GM08714 (cell line): Measurements from ENCODE around the gene GULP1.

Source experiments
- H3K4me3 ChIP-seq: fragments of 200-500 bp; sonication (Bioruptor generic); 2 replicates; pipeline ENCODE4 v1.5.1; 2014; ENCODE audit warnings: mild to moderate bottlenecking, low read length, inconsistent platforms
- ZNF274 ChIP-seq: IDR thresholded peaks from 2 replicates; pipeline ENCODE4 v1.6.1; 2012; ENCODE audit warnings: mild to moderate bottlenecking, low read depth, low read length

Gene GULP1

DNA sequence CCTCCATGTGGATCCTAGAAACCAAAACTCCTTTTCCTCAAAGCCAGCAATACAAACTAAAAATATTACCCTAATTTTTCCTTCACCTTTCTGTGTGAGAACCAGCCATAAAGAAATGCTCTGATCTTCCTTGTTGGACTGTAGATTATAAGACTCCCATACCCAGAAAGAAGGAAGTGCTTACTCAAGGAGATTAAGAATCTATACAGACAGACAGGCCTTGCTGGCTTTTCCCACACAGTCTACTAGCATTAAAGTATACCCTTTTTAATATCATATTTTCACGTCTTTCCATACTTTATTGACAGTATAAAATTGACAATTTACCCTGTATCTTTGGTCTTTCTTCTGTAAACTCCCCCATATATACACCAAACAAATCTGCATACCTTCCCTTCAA, 139.0 kb downstream of the GULP1 start:
- no peak for TF ChIP-seq ZNF274
- no peak overlapping the region for H3K4me3 ChIP-seq

DNA sequence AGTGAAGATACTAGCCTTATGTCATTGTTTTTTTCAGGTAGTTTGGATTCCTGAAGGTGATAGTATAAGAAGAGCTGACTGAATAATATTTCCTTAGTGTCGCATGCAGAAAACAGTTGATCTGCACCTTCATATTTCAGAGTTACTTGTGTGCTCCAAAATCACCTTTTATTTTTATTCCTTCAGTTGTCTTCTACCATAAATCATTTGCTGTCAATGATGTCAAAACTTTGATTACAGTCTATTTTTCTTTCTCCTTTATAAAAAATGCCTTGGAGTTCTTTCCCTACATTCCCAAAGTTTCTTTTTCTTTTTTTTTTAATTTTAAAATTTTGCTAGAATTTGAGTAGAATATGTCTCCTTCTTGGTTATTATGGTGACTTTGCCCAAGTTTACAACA, 142.3 kb downstream of the GULP1 start:
- no peak for TF ChIP-seq ZNF274
- no peak overlapping the region for H3K4me3 ChIP-seq

DNA sequence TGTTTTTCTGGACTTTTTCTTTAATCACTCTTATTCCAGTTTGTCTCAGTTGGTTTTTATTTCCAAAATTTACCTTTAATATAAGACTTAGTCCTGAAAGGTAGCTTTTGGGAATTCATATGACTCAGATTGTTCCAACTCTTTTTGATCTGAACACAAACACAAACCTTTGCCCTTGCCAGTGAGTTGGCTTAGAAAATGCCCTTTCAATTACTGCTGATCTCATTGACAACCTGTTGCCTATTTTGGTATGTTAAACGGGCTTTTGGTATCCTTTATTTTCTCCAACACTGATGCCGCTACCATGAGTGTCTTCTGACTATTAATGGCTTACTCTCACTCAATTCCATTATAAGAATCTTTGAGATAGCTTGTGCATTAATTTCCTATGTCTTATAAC, 143.4 kb downstream of the GULP1 start:
- no peak for TF ChIP-seq ZNF274
- H3K4me3 ChIP-seq, result no peak overlapping the region

DNA sequence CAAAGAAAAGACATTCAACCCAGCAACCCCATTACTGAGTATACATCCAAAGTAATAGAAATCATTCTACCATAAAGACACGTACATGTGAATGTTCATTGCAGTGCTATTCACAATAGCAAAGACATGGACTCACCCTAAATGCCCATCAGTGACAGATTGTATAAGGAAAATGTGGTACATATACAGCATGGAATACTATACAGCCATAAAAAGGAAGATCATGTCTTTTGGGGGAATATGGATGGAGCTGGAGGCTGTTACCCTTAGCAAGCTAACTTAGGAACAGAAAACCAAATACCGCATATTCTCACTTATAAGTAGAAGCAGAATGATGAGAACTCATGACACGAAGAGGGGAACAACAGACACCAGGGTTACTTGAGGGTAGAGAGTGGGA, 145.9 kb downstream of the GULP1 start:
- H3K4me3 ChIP-seq, result no peak overlapping the region
- no peak for TF ChIP-seq ZNF274

DNA sequence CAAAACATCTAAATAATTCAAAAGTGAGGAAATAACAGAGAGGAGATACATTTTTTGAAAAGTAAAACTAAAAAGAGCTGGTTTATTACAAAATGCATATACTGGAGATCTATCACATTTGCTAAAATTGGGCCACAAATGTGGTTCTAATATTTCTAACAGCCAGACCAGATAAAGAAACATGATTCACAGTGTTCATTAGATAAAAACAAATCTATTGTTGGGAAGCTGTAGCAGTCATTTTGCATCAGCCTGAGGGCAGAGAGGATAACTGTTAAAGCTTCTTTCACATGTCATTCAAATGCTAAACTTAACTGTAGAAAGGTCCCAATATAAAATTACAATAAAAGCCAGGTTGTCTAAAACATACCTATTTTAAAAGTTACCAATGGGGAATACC, 148.3 kb downstream of the GULP1 start:
- H3K4me3 ChIP-seq, result no peak overlapping the region
- TF ChIP-seq ZNF274, result no peak

DNA sequence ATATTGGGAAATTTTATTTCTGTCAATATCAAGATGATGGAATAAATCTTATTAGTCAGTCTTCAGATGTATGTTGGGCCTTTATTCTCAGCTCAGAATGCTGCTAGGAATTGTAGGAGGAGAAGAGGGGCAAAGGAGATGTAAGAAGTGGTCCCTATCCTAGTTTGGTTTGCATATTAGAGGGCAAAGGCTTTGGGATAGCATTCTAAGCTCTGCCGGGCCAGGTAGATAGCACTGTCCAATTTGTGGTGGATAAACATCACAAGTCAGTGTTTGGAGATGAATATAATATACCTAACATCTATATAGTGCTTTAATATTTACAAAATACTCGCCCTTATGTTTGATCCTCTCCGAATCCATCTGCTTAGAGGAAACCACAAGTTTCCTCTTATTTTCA, 149.2 kb downstream of the GULP1 start:
- TF ChIP-seq ZNF274, result no peak
- H3K4me3 ChIP-seq, result no peak overlapping the region

DNA sequence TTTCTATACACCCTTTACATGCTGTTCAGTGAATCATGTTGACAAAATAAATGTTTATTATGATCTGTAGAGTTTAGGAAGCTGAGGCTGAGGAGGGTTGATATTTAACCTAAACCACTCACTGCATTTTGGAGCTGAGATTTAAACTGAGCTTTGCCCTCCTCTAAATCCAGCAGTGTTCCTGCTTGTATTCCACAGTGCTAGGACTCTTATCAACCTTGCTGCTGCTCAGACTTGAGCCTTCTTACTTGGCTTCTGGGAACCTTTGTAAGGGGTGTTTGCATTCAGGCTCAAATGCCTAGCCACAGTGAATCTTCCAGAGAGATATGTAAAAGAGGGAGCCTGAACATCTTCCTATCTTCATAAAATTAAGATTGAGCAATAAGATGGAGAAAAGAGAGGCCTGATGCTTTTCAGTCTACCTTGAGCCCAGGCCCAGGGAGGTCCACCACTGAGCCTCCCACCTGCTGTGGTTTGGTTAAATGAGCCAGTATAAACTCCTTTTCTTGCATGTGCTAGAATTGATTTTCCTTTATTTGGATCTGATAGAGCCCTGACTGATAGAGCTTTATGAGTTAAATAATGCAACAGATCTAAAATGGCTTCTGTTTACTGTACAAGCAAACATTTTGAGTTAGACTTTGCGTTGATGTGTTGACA, 149.7 kb downstream of the GULP1 start:
- no peak for TF ChIP-seq ZNF274
- H3K4me3 ChIP-seq, result no peak overlapping the region

DNA sequence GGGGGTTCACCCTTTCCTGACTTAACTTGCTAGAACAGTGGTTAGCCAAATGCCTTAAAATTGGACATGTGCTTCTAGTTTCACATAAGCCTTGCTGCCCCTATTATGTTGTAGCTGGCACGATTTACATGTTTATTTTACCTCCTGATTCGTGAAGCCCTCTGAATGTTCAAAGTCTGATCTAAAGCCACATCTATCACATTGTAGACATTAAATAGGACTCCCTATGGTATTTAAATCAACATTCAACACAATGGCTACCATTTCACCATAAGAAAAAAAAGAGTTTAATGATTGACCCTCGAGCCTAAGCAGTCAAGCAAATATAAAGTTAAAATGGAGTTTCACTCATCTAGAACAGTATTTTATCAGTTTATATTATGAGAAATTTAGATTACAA, 151.5 kb downstream of the GULP1 start:
- TF ChIP-seq ZNF274, result no peak
- H3K4me3 ChIP-seq, result no peak overlapping the region

DNA sequence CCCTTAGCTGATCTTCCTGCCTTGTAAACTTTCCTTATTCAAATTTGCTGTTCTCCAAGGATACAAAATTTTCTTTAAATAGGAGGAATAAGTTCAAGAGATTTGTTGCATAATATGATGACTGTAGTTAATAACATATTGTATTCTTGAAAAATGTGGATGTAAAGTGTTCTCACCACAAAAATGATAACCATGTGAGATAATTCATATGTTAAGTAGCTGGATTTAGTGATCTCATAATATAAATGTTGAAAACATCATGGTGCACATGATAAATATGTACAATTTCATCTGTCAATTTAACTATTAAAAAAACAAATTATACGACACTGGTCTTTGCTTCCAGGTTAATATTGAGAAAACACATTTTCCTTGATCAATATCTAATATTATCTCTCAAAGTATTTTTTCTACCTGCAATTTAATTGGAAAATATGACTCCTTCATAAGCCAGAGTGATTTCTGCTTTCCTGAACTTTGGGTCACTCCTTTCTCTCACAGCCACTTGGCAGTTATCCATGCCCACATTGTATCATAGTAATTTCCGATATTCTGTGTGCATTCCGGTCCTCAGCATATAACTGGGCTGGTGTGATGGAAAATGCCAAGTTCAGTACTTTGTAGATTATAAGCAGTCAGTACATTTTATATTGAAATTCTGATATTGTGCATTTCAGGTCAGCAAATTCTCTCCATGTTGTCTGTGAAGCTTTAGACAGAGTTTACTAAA, 152.6 kb downstream of the GULP1 start:
- no peak for TF ChIP-seq ZNF274

DNA sequence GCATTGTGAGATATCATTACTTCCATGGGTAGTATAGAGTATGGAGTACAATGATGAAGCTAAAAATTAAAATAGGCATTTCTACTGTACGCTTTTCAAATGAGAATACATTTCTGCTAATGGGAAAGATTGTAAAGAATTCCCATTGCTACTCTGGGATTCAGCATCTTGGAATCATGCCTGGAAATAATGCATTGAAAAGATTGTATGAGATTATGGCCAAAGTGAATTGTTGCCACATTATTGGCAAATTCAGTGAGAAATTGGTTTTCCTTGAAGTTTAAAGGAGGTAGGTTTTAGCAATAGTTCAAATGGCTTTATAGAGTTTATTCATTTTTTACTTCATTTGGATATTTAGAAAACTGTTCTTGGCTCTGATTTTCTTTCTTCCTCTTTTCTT, 157.9 kb downstream of the GULP1 start:
- TF ChIP-seq ZNF274, result no peak

More for the DNA sequence above, 152.6 kb downstream of the GULP1 start:
- H3K4me3 ChIP-seq, result no peak overlapping the region

DNA sequence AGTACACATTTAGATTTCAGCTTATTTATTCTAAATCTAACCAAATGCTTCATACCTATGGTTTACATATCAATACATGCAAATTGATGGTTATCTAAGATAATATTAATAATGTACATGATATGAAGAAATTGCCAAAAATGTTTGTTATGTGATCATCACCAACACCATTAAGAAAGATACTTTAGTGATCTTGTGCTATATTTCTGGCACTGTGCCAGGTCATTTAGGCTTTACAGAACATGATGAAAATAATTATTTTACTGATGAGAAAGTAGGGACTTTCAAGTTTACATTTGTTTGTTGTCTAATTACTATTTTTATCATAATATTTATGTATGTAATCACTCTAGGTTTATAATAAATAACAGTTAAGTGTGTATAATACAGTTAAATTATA, 158.3 kb downstream of the GULP1 start:
- H3K4me3 ChIP-seq, result no peak overlapping the region

More for the DNA sequence above, 157.9 kb downstream of the GULP1 start:
- H3K4me3 ChIP-seq, result no peak overlapping the region

DNA sequence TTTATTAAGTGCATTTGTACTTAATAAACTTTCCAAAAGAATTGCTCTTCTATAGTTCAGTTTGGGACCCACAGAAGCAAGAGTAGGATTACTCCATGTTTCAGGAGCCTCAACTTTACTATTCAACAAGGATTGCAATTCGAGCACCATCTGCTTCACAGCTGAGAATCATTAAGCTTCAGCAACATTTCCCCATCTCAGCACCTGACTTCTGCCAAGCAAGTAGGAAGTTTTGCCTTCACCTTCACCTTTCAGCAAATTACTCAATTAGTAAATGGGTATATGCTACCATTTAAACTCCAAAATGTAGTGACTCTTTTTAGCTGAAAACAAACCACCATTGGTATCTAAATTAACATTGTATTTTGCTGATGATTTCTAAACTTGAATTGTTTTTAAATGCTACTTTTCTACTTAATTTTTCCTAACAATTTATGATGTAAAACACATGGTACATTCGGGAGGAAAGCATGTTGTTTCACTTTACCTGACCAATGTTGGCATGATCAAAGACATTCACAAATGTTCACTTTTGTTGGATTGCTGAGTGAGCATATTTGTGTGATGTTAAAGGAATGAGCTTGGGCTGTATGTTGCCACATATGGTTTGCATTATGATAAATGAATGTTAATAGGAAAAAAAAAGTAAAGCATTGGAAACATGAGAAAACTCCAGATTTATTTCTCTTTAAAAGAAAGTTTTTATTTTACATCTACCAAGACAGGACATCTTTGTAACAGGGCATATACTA, 159.2 kb downstream of the GULP1 start:
- H3K4me3 ChIP-seq, result no peak overlapping the region
- no peak for TF ChIP-seq ZNF274

More for the DNA sequence above, 158.3 kb downstream of the GULP1 start:
- no peak for TF ChIP-seq ZNF274

DNA sequence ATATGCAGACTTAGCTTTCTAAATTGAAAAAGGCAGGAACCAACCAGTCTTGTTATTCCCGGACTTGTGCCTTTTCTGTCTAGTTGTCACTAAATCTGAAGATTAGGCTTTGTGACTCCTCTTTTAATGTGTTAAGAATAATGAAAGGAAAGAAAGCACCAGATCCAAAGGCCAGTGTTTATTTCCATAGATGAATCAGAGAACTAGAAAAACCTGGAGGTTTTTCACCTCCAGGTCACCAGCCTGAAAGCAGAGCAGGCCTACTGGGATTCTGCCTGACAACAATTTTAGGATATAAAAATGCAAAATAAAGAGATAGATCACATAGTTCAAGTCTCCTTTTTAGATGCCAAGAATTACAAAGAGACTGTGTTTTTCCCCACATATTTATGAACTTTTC, 160.4 kb downstream of the GULP1 start:
- TF ChIP-seq ZNF274, result no peak

DNA sequence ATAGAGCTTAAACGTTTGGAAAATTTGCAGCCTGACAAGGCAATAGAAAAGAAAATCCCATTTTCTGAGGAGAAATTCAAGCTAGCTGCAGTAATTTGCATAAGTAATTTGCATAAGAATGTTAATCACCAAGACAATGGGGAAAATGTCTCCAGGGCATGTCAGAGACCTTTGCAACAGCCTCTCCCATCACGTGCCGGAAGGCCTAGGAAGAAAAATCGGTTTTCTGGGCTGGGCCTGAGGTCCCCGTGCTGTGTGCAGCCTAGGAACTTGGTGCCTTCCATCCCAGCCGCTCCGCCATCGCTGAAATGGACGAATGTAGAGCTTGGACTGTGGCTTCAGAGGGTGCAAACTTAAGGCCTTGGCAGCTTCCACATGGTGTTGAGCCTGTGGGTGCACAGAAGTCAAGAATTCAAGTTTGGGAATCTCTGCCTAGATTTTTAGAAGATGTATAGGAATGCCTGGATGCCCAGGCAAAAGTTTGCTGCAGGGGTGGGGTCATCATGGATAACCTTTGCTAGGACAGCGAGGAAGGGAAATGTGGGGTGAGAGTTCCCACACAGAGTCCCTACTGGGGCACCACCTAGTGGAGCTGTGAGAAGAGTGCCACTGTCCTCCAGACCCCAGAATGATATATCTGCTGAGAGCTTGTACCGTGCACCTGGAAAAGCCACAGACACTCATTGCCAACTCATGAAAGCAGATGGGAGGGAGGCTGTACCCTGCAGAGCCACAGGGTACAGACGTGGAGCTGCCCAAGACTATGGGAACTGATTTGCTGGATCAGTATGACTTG, 164.6 kb downstream of the GULP1 start:
- no peak for TF ChIP-seq ZNF274
- no peak overlapping the region for H3K4me3 ChIP-seq

More for the DNA sequence above, 160.4 kb downstream of the GULP1 start:
- no peak overlapping the region for H3K4me3 ChIP-seq
